Activated CD4-positive, CD25-positive, alpha-beta regulatory T cell treated with anti-CD3 and anti-CD28 coated beads, Interleukin-2, amount 50 U/mL, for 16 hours (primary cell): ENCODE data around the gene PIK3R3.

Source experiments
- DNase-seq: peaks from one replicate; pipeline ENCODE4 v3.0.0-alpha.2; 2020; ENCODE audit warnings: low read depth, low spot score

The PIK3R3 gene

GRCh38 chr1:46157916-46158311 lies 25.5 kb upstream of the PIK3R3 start:
- DNase-seq: no peak

DNA sequence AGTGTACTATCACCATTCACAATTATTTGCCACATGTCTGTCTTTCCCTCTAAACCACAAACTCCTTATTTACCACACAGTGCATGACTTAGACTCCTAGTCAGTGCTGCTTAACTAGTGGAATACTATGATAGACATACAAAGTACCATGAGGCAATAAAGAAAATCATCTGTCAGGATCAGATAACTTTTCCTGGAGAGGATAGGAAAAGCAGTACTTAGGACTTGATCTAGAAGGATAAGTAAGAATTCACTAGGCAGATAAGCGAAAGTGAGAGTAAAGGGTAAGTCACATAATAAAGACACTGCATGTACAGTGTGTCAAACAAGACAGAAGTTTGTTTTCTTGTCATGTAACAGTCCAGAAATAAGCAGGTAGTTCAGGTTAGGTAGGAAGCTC lies 21.3 kb upstream of the PIK3R3 start:
- DNase-seq: no peak

DNA sequence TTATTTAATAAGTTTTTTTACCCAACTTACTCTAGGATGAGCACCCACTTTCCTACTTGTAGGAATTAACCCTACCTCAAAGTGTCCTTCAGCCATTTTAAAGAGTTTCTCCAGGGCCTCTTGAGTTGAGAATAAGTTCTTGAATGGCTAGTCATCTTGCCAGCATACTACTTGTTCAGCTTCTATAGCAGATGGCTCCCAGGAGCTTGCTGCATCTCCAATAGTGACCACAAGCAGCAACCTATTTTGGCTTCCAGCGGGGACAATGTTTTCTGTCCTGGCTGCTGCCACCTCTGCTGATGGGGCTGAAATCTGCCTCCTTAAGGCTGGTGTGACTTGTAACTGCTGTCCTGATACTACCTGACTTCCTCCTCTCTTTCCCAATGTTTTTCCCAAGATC lies 20.8 kb upstream of the PIK3R3 start:
- DNase-seq: no peak

DNA sequence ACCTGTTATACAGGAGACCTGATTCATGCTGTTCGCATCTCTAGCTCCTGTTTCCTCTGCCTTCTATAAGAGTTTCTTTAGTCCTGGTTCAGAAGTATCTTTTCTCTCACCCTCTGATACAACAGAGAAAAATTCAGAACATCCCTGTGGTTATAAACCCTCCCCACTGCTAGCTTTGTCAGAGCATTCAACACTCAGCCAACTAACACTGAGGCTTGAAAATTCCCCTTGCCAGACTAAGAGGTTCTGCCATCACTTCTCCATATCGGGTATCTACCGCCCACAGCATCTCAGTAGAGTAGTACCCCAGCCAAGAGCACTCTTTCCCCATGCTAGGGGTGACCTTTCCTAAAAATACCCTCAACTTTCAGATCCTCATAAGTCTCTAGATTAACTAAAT lies 19.6 kb upstream of the PIK3R3 start:
- DNase-seq: no peak

GRCh38 chr1:46150085-46150484 lies 17.7 kb upstream of the PIK3R3 start:
- no peak for DNase-seq

DNA sequence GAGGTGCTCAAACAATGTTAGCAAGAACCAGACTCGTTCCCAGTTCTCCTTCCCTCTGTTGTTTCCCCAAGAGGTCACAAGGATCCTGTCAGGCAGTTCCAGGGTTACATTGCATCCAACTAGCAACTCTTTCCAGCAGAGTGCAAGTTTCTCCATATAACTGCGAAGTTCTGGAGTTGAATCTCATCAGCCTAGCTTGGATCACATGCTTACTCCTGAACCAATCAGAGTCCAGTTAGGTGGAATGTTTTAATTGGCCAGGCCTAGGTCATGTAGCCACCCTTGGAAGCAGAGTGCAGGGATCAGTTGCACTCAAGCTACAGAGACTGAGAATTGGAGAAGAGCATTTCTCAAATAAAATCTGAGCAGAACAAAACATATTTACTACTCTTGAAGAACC lies 15.9 kb upstream of the PIK3R3 start:
- no peak for DNase-seq

GRCh38 chr1:46137916-46138315 lies 5.5 kb upstream of the PIK3R3 start:
- DNase-seq: no peak

DNA sequence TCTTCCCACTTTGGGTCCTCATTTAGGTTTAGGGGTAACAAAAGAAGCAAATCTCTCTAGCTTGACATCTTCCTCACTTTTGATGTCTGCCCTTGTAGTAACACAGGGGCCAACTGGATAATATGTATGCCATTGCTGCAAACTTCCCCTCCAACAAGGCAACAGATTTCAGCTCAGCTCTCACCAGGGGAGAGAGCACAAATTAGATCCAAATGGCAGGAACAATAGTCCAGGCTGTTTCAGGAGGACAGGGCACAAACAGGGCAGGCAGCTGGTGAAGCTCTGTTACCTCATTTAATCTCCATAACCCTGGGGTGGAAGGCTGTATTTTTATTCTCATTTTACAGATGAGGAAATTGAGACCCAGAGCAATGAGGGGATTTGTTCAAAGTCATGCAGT lies 4.3 kb upstream of the PIK3R3 start:
- DNase-seq: no peak

DNA sequence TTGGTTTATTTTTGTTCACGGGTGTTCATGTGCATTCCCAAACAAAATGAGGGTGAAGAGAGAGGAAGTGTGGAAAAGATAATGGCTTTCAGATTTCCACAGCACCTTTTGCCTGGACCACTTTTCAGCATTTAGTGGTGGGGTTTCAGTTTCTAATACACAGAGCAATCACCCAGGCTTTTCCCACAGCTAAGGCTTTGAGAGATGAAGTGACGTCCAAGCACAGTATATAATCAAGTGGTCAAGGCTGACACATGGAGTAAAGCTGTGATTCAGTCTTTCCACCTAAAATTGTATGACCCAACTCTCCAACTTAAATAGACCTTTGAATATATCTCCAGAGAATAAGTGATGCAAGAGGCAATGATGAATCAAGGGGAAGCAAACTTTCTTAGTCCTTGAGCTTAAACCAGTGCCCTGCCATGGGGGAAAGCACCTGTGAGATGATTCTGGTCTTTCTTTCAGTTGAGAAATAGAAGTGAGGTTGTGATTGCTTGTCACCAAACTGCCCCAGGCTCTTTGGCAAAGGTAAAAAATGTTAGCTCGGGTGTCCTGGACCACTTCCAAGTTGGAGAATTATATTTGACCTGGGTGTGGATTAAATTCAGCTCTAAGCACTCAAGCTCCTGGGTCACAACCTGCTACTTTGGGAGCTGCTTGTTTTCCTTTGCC lies 2.4 kb upstream of the PIK3R3 start:
- no peak for DNase-seq

- no peak for DNase-seq
Measured at GRCh38 chr1:46133781-46134350, 1.4 kb upstream of the PIK3R3 start.

DNA sequence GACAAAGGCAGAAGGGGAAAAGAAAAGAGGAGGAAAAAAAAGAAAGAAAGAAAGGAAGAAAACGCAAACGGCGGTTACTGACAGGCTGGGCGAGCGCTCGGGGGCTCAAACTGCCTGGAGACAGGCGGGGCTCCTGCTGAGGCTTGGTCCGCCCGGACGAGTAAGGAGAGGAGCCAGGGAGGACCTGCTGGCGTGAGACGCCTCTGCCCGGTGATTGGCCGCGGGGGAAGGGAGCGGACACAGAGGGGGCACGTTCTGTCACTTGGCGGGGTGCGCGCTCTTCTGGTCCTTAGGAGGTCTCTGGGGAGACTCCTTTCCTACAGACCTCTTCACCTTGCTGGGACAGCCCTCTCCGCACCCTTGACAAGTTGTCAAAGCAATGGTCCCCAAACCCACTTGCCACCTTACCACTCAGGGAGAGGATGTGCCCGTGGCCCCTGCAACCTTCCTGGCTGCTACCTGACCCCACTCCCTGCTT lies 791 bp upstream of the PIK3R3 start:
- peak; percentile 10 for DNase-seq

DNA sequence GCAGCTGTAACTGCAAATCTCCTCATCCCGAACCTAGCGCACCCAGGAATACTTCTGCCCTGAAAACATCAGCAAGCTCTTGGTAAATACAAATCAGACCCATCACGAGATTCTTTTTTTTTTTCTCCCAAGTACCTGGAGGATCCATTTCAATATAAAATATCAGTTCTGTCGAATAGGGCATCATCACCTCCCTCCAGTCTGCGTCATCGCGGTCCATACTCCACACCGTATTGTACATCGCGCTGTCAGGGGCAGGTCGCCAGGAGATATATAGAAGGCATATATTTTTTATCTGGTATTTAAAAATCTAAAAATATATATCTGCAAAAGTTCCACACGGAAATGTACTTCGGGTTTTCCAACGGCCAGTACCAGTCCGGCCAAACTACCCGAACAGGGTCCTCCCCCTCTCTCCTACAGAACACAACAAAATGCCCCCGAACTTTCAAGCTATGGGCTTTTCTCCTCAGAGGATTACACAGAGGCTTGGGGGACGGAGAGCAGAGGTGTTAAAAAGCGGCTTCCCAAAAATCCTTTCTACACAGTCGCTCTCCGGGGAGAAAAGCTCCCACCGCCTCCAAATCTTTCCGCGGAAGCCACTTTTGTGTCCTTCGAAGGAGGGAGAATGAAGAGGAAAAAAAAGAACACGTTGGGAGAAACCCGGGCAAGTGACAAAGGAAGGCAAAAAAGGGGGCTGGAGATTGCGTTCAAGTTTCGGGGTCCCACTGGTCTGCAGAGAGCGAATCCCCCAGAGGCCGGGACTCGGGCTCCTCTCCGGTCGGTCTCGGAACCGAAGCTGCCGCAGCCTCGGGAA lies 509 bp downstream of the PIK3R3 start:
- no peak for DNase-seq

GRCh38 chr1:46131093-46131492 lies 1.3 kb downstream of the PIK3R3 start:
- no peak for DNase-seq

GRCh38 chr1:46130606-46131005 lies 1.8 kb downstream of the PIK3R3 start:
- no peak for DNase-seq

DNA sequence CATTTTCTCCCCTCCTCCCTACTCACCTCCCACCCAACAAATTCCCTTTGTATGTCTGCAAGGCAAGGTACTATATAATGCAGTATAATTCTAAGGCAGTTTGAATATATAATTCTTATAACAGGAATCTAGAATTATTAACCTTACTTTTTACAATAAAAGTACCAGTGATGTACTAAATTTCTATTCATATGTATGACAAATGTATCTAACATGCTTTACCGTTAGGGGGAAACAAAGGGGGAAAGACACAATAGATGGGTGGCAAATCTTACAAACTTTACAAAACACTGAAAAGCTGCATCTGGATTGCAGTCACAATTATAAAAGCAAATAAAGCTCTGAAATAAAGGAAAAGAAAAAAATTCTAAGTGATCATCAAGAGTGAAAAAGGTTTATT lies 2.3 kb downstream of the PIK3R3 start:
- DNase-seq: no peak

- DNase-seq: no peak
Measured at GRCh38 chr1:46128344-46128743, 4.1 kb downstream of the PIK3R3 start.

GRCh38 chr1:46118856-46119255 lies 13.6 kb downstream of the PIK3R3 start:
- no peak for DNase-seq

- no peak for DNase-seq
Measured at GRCh38 chr1:46117810-46118494, 14.5 kb downstream of the PIK3R3 start.

DNA sequence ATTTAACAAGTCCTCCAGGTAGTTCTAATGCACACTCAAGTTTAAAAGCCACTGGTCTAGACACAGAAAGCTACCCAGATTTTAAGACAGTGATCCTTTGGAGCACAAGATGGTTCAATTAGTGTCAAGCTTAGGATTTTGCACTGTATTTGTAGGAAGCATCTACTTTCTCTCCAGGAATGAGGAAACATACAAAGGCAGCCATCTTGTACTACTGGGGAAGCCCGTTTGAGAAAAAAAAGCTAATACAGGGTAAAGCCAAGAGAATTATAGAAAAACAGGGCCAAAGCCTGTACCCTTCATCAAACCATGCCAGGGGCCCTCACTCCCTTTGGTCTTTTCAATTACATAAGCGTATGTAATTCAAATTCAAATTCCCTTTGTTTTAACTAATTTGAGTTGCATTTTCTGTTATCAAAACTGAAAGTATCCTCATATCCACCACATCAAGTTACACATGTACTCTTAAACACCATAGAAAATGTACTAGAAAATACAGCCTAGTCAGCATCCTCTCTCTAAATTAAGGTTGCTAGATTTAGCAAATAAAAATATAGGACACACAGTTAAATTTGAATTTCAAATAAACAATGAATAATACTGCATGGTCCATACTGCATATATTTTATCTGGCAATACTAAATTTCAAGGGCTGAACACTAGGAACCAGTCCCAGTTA lies 17.4 kb downstream of the PIK3R3 start:
- DNase-seq: no peak

DNA sequence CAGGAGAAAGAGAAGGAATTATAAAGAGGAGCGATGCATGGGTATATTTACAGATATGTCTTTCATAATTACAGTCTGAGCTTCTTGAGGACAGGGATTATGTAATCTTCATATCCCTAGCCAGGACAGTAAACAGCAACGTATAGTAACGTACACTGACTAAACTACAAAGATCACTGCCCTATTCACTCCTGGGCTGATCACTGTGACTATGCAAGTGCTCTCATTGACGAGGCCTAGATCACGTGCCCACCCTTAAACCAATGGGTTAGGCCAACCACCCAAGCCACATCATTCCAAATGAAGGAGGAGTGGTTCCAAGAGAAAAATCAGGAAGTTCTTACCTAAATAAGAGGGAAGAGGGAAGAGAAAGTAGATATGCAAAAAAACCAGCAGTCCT lies 18.5 kb downstream of the PIK3R3 start:
- DNase-seq: no peak

GRCh38 chr1:46112108-46112507 lies 20.3 kb downstream of the PIK3R3 start:
- DNase-seq: no peak

DNA sequence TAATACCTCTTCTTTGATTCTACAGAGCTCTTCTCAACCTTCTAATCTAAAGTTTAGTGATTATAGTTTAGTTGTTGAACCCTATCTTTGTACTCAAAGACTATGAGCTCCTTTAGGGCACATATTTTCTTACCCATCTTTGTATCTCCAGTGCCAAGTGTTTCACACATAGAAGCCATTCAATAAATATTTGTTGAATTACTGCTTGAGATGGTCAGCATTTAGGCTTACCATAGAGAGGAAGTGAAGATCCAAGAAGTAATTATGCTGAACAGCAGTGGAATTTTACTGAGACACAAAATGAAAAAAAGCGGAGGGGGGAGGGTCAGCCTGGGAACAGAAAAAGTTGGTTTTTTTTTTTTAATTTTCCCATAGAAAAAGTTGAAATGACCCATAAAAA lies 21.9 kb downstream of the PIK3R3 start:
- no peak for DNase-seq
